Upper lobe of right lung (tissue), 1 donor: ENCODE data around the gene PRKCA. TPM values are rescaled to one million over a fixed set of nuclear protein-coding genes. Genes with fewer than 3 reads are reported as not detected.

Experiments
- ATAC-seq: fragments of 200-7000 bp; cut with Tn5 transposase; one replicate; pipeline ENCODE4 v1.9.1; 2020; ENCODE audit warnings: mild to moderate bottlenecking, moderate library complexity
- DNase-seq: peaks from one replicate; pipeline ENCODE4 v3.0.0-alpha.2; 2020
- H3K27ac ChIP-seq: fragments of 200-600 bp; one replicate; pipeline ENCODE4 v1.8.0; 2022
- H3K27me3 ChIP-seq: fragments of 200-600 bp; one replicate; pipeline ENCODE4 v1.8.0; 2022; ENCODE audit warnings: mild to moderate bottlenecking
- H3K36me3 ChIP-seq: fragments of 200-600 bp; one replicate; pipeline ENCODE4 v1.8.0; 2022
- H3K4me1 ChIP-seq: fragments of 200-600 bp; one replicate; pipeline ENCODE4 v1.8.0; 2022
- H3K4me3 ChIP-seq: fragments of 200-600 bp; one replicate; pipeline ENCODE4 v1.8.0; 2022; ENCODE audit warnings: mild to moderate bottlenecking
- H3K9me3 ChIP-seq: fragments of 200-600 bp; one replicate; pipeline ENCODE4 v1.8.0; 2022
- intact Hi-C: fragments of 100-400 bp; cut with DNase I; formaldehyde crosslinking; loops from one replicate; pipeline ENCODE4 v1.11.0; 2022
- total RNA-seq: library from RNA; stranded (reverse); fragmentation: NEBNext Ultra II Directional; extraction: Animal tissue kit (Norgen Biotek cat#: 25700); gene quantifications from one replicate; pipeline ENCODE4 v1.2.1, GENCODE V29; 2021
- TF ChIP-seq, protein P1 (sequence below): fragments of 200-600 bp; IDR thresholded peaks from one replicate; pipeline ENCODE4 v1.8.0; 2022; ENCODE audit warnings: antibody characterized with exemption
- donor health status: DM: no; HTN: yes; CAD: no; lungs with severe emphysema.

PRKCA gene
- total RNA-seq, 1 donor from 2014 or later, result 43.4 TPM

DNA sequence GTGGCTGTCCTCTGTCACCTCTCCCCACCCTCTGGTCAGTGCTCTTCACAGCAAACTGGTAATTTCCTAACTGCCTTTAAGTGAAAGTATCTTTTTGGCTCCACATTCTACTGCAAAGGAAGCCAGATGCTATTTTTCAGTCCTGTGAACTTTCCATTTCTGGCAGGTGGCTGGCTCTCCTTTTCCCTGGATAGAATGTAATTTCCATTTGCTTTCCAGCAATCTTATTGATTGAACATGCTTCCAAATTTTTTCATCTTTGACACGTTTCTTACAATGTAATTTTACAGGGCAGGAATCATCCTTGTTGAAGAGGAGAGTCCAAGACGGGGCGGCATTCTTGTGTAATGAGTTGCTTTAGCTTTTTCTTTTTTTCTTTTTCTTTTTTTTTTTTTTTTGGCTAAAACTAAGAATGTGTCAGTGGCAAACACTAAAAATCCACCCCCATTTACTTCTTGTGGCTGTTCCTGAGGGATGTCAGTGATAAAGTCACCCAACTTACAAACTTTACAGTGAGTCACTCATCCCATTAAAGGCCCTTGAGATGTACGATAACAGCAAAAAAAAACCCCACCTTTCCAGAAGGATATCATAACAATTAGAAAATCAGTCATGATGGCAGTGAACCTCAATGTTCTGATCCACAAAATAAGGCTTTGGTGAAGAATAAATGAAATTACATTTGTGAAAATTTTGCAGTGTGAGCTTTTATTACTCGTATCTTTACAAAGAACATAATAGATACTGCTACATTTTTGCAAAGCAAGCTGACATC lies 29.4 kb upstream of the PRKCA start:
- TF ChIP-seq, protein P1, sequence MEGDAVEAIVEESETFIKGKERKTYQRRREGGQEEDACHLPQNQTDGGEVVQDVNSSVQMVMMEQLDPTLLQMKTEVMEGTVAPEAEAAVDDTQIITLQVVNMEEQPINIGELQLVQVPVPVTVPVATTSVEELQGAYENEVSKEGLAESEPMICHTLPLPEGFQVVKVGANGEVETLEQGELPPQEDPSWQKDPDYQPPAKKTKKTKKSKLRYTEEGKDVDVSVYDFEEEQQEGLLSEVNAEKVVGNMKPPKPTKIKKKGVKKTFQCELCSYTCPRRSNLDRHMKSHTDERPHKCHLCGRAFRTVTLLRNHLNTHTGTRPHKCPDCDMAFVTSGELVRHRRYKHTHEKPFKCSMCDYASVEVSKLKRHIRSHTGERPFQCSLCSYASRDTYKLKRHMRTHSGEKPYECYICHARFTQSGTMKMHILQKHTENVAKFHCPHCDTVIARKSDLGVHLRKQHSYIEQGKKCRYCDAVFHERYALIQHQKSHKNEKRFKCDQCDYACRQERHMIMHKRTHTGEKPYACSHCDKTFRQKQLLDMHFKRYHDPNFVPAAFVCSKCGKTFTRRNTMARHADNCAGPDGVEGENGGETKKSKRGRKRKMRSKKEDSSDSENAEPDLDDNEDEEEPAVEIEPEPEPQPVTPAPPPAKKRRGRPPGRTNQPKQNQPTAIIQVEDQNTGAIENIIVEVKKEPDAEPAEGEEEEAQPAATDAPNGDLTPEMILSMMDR, result no peak
- Histone ChIP-seq H3K4me3 (no peak overlapping the region), H3K27me3 (no peaks in the 10 kb centered on the region), H3K36me3 (no peaks in the 10 kb centered on the region), H3K4me1 (no peaks in the 10 kb centered on the region), H3K9me3 (no peaks in the 10 kb centered on the region), H3K27ac (no peak overlapping the region)
- intact Hi-C loops, result no loop called here
- ATAC-seq (no peak), DNase-seq (no peak)

DNA sequence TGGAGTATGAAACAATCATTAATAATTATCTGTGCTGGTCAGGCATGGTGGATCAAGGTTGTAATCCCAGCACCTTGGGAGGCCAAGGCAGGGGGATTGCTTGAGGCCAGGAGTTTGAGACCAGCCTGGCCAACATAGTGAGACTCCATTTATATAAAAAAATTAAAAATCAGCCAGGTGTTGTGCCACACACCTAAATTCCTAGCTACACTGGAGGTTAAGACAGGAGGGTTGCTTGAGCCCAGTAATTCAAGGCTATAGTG lies 28.9 kb upstream of the PRKCA start:
- no peaks in the 10 kb centered on the region for H3K4me1 ChIP-seq
- no peak overlapping the region for H3K27ac ChIP-seq
- no peaks in the 10 kb centered on the region for H3K36me3 ChIP-seq
- DNase-seq (no peak), ATAC-seq (no peak)
- intact Hi-C loops, result no loop called here
- no peak overlapping the region for H3K4me3 ChIP-seq
- H3K27me3 ChIP-seq, result no peaks in the 10 kb centered on the region
- H3K9me3 ChIP-seq, result no peaks in the 10 kb centered on the region
- TF ChIP-seq, protein P1, result no peak

GRCh38 chr17:66275651-66276050 lies 26.8 kb upstream of the PRKCA start:
- Histone ChIP-seq H3K4me1 (no peaks in the 10 kb centered on the region), H3K36me3 (no peaks in the 10 kb centered on the region), H3K4me3 (no peak overlapping the region), H3K27me3 (no peaks in the 10 kb centered on the region), H3K27ac (no peak overlapping the region), H3K9me3 (no peaks in the 10 kb centered on the region)
- DNase-seq (no peak), ATAC-seq (no peak)
- TF ChIP-seq, protein P1, result no peak
- intact Hi-C loops, result no loop called here

- Histone ChIP-seq H3K4me3 (no peak overlapping the region), H3K36me3 (no peaks in the 10 kb centered on the region), H3K27ac (no peak overlapping the region), H3K9me3 (no peaks in the 10 kb centered on the region), H3K4me1 (no peaks in the 10 kb centered on the region), H3K27me3 (no peaks in the 10 kb centered on the region)
- intact Hi-C loops, result no loop called here
- ATAC-seq (no peak), DNase-seq (no peak)
- TF ChIP-seq, protein P1, result no peak
Observed at GRCh38 chr17:66276328-66276937, 26.0 kb upstream of the PRKCA start.

DNA sequence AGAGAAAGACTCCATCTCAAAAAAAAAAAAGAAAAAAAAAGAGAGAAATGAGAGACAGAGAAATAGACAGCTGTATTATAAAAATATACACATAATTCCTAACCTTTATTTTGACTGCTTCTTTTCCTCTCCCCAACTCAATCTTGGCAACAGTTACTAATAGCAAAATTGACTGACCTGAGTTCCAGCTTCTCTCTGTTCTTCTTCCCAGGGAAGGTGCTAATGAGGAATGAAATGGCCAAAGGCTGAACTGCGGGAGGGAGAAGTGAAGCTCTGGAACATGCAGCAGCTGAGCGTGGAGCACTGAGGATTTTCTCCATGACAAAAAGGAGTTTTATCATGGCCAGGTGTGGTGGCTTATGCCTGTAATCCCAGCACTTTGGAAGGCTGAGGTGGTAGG lies 25.2 kb upstream of the PRKCA start:
- no peak overlapping the region for H3K27ac ChIP-seq
- DNase-seq (no peak), ATAC-seq (no peak)
- no peaks in the 10 kb centered on the region for H3K4me1 ChIP-seq
- intact Hi-C loops, result no loop called here
- H3K4me3 ChIP-seq, result no peak overlapping the region
- H3K36me3 ChIP-seq, result no peaks in the 10 kb centered on the region
- TF ChIP-seq, protein P1, result no peak
- H3K27me3 ChIP-seq, result no peaks in the 10 kb centered on the region
- H3K9me3 ChIP-seq, result no peaks in the 10 kb centered on the region
